ENCODE data around the gene PRDM12. TPM values are rescaled to one million over a fixed set of nuclear protein-coding genes. Genes with fewer than 3 reads are reported as not detected.

PRDM12 gene
- total RNA-seq, 3 donors from 2014 or later, result not detected

DNA sequence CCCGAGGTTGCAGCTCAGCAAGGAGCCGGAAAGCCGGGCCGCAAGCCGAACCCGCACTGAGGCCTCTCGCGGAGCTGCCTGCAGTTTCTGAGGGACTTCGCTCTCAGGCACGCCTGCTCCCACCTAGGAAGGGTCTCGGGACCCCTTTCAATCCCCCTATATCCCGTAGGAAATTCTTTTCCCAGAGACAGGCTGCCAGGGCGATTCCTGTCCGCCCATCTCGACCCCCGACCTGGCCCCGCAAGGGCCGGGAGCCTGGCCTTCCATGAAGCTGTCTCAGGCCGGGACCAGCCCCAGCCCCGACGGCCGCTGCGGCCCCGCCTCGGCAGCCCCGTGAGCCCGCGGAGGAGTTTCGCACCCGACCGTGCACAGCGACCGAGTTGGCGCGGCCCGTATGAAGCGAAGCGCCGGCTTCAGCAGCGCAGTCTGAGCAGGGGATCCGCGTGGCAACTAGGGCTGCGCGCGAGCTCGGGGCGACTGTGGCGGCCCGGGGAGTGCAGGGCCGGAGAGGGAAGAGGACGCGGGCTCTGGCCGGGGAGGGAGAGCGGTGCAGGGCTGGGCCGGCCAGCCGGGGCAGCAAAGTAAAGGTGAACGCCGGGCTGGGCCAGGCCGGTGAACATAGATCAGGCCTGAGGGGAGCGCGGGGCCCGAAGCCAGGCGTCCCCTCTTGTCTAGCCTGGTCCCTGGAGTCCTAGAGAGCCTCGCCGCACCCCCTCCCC is 977 bp upstream of the PRDM12 start:
- peaks cover 22 to 34% of the 10 kb centered on the region in 2 donors for H3K4me1 ChIP-seq
- intact Hi-C loops (cut with DNase I; ENCODE audit: low total_unique reads), result loop anchor here (5.0 kb wide), 1 partner anchor 1006 kb away; no protein-coding TSS in a partner anchor
- H3K36me3 ChIP-seq, result no peaks in the 10 kb centered on the region
- no peak overlapping the region for H3K27ac ChIP-seq
- peak overlapping the region in 2 of 3 donors; percentile 20 to 56 for H3K4me3 ChIP-seq
- peaks cover 30 to 100% of the 10 kb centered on the region in 2 donors for H3K27me3 ChIP-seq
- peaks cover 0 to 3% of the 10 kb centered on the region in 2 donors for H3K9me3 ChIP-seq
- DNase-seq (ENCODE audit: low spot score in 2 of 2), result no peak
- TF ChIP-seq, protein P1, sequence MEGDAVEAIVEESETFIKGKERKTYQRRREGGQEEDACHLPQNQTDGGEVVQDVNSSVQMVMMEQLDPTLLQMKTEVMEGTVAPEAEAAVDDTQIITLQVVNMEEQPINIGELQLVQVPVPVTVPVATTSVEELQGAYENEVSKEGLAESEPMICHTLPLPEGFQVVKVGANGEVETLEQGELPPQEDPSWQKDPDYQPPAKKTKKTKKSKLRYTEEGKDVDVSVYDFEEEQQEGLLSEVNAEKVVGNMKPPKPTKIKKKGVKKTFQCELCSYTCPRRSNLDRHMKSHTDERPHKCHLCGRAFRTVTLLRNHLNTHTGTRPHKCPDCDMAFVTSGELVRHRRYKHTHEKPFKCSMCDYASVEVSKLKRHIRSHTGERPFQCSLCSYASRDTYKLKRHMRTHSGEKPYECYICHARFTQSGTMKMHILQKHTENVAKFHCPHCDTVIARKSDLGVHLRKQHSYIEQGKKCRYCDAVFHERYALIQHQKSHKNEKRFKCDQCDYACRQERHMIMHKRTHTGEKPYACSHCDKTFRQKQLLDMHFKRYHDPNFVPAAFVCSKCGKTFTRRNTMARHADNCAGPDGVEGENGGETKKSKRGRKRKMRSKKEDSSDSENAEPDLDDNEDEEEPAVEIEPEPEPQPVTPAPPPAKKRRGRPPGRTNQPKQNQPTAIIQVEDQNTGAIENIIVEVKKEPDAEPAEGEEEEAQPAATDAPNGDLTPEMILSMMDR (IDR thresholded peaks at IDR 0.05), result no peak
- TF ChIP-seq POLR2A (IDR thresholded peaks at IDR 0.05), result no peak
- TF ChIP-seq POLR2AphosphoS5 (IDR thresholded peaks at IDR 0.05), result no peak

DNA sequence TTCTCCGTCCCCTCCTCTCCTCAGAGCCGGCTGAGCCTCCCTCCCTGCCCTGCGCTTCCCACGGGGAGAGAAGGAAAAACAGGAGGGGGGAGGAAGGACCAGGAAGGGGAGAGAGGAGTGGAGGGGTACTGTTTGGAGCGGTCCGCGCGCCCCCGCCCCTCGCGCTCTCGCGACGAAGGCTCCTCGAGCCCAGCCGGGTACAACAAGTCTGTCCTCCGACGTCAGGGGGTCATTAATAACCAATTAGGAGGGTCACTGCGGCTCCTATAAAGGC is 480 bp upstream of the PRDM12 start:
- TF ChIP-seq POLR2AphosphoS5 (IDR thresholded peaks at IDR 0.05) (no peak), POLR2A (IDR thresholded peaks at IDR 0.05) (no peak)
- TF ChIP-seq, protein P1 (IDR thresholded peaks at IDR 0.05), result no peak

DNA sequence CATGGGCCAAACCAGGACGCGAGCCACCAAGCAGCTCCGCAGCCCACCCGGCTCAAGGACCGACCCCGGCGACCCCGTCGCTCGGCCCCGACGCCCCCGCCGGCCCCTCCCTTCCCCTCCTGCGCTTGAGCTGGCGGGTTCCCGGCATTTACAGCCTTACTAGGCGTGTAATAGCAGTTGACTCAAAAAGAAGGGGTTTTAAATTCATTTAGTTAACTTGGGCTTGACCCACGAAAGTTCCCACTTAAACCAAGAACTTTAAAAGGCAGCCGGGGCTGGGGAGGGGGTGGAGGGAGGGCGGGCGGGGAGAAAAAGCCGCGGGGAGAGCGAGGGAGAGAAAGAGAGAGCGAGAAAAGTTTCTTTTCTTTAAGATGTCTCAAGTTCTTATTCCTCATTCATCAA is 636 bp downstream of the PRDM12 start:
- TF ChIP-seq POLR2A (IDR thresholded peaks at IDR 0.05) (no peak), POLR2AphosphoS5 (IDR thresholded peaks at IDR 0.05) (no peak)
- TF ChIP-seq, protein P1 (IDR thresholded peaks at IDR 0.05), result no peak
- H3K27ac ChIP-seq, result no peak overlapping the region
- DNase-seq (ENCODE audit: low spot score in 2 of 2), result no peak
- H3K4me1 ChIP-seq, result peaks cover 22 to 31% of the 10 kb centered on the region in 2 donors
- H3K36me3 ChIP-seq, result no peaks in the 10 kb centered on the region
- no peaks in the 10 kb centered on the region for H3K9me3 ChIP-seq
- H3K4me3 ChIP-seq, result peak overlapping the region in 2 of 3 donors; percentile 8 to 56
- peaks cover 21 to 83% of the 10 kb centered on the region in 2 donors for H3K27me3 ChIP-seq
- intact Hi-C loops (cut with DNase I; ENCODE audit: low total_unique reads), result no loop called here

More for the DNA sequence above, 480 bp upstream of the PRDM12 start:
- Histone ChIP-seq H3K9me3 (no peaks in the 10 kb centered on the region), H3K27ac (no peak overlapping the region), H3K36me3 (no peaks in the 10 kb centered on the region), H3K4me3 (peak overlapping the region in 2 of 3 donors; percentile 20 to 56), H3K4me1 (peaks cover 22 to 34% of the 10 kb centered on the region in 2 donors), H3K27me3 (peaks cover 30 to 95% of the 10 kb centered on the region in 2 donors)
- intact Hi-C loops (cut with DNase I; ENCODE audit: low total_unique reads), result loop anchor here (5.0 kb wide), 1 partner anchor 1007 kb away; no protein-coding TSS in a partner anchor
- DNase-seq (ENCODE audit: low spot score in 2 of 2), result no peak

DNA sequence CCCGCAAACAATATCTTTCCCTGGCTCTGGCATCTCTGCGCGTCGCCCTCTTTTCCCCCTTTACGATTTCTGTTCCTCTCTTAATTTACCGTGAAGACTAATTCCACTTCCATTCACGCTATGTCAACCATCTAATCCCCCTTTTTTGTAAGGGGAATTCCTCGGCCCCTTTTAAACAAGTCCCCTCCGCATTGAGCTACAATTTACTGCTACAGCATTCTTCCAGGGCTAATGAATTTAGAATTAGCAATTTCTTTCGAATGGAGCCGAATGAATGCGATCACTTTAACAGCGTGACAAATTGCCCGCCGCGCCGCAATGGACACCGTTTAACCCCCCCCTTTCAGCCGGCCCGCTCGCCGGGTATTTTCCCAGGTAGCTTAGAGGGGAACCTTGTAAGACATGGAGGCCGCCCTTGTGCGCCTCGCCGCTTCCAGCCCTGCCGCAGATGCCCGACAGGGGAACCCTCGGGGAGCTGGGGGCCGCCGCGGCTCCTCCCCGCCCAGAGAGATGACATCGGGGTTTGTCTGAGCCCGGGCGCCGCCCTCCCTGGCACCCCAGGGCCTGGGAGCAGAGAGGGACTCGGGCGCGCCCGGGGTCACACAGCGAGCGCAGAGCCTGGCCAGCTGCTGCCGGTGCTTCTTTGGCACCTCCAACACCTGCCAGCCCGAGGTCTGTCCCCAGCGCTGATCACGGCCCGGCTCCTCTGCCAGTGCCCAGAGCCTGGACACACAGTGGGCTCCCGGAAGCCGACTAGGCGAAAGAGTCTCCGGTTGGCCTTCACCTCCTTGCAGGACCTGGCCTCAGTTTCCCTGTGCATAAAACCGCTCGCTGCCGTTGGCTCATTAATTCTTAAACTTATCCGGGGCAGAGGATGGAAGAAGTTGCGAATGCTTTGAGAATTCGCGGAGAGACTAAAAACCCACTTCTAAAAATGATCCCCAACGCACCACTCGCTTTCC is 1.3 kb downstream of the PRDM12 start:
- no peaks in the 10 kb centered on the region for H3K36me3 ChIP-seq
- peaks cover 17 to 77% of the 10 kb centered on the region in 2 donors for H3K27me3 ChIP-seq
- H3K4me1 ChIP-seq, result peaks cover 16 to 27% of the 10 kb centered on the region in 2 donors
- no peak for TF ChIP-seq POLR2A (IDR thresholded peaks at IDR 0.05)
- TF ChIP-seq POLR2AphosphoS5 (IDR thresholded peaks at IDR 0.05), result no peak
- TF ChIP-seq, protein P1 (IDR thresholded peaks at IDR 0.05), result no peak
- DNase-seq (ENCODE audit: low spot score in 2 of 2), result no peak
- no peak overlapping the region for H3K27ac ChIP-seq
- H3K9me3 ChIP-seq, result no peaks in the 10 kb centered on the region
- H3K4me3 ChIP-seq, result peak overlapping the region in 1 of 3 donors; percentile 56
- intact Hi-C loops (cut with DNase I; ENCODE audit: low total_unique reads), result no loop called here

Data from breast epithelium (tissue), 4 donors.